Endometrial microvascular endothelial cells (primary cell): ENCODE data around the gene EID2. TPM values are rescaled to one million over a fixed set of nuclear protein-coding genes. Genes with fewer than 3 reads are reported as not detected.

Experiments used
- in situ Hi-C: cut with HindIII; loops from 2 replicates; pipeline ENCODE4 v1.10.0; 2017; ENCODE audit warnings: low sequenced_read_pairs, low pct_unique_long_range_greater_than_20kb; ENCODE audit errors: inconsistent ontology term
- total RNA-seq: library from RNA; depleted of rRNA; stranded (reverse); fragments of >200 nt; gene quantifications from one replicate; pipeline ENCODE4 v1.2.3, GENCODE V29; 2015; ENCODE audit errors: inconsistent ontology term

The EID2 gene
- total RNA-seq, 1 donor from 2014 or later, result 13.8 TPM

GRCh38 chr19:39507715-39508364, 32.1 kb downstream of the EID2 start:
- in situ Hi-C loops, result no loop called here

GRCh38 chr19:39506944-39507714, 32.8 kb downstream of the EID2 start:
- in situ Hi-C loops, result no loop called here

GRCh38 chr19:39506598-39506943, 33.4 kb downstream of the EID2 start:
- in situ Hi-C loops, result no loop called here

- in situ Hi-C loops, result no loop called here
Observed at GRCh38 chr19:39502640-39503417, 37.1 kb downstream of the EID2 start.

GRCh38 chr19:39501340-39501739, 38.6 kb downstream of the EID2 start:
- in situ Hi-C loops, result no loop called here

- in situ Hi-C loops, result no loop called here
Observed at GRCh38 chr19:39500543-39500942, 39.4 kb downstream of the EID2 start.

- in situ Hi-C loops, result no loop called here
Observed at GRCh38 chr19:39499932-39500331, 40.0 kb downstream of the EID2 start.

- in situ Hi-C loops, result no loop called here
Observed at GRCh38 chr19:39498798-39499642, 40.9 kb downstream of the EID2 start, which contains the start of gene DLL3. Gene DLL3, plus strand, starts transcription at chr19:39498947. Its CDS starts 28 bp downstream, at chr19:39498975.

- in situ Hi-C loops, result no loop called here
Observed at GRCh38 chr19:39497996-39498797, 41.8 kb downstream of the EID2 start.

GRCh38 chr19:39497701-39497995, 42.3 kb downstream of the EID2 start:
- in situ Hi-C loops, result no loop called here

GRCh38 chr19:39496063-39496462, 43.9 kb downstream of the EID2 start:
- in situ Hi-C loops, result no loop called here

GRCh38 chr19:39494661-39495060, 45.3 kb downstream of the EID2 start:
- in situ Hi-C loops, result no loop called here

GRCh38 chr19:39492788-39493187, 47.2 kb downstream of the EID2 start:
- in situ Hi-C loops, result no loop called here

GRCh38 chr19:39492225-39492624, 47.7 kb downstream of the EID2 start:
- in situ Hi-C loops, result no loop called here

- in situ Hi-C loops, result no loop called here
Observed at GRCh38 chr19:39489756-39490155, 50.2 kb downstream of the EID2 start.
